ENCODE measurements around the gene HCAR2. TPM values are rescaled to one million over a fixed set of nuclear protein-coding genes. Genes with fewer than 3 reads are reported as not detected.
"Not testable (repeated sequence)": the region's sequence is repeated elsewhere in the genome, so short reads cannot be mapped to it uniquely, and the experiment has no call there.

The HCAR2 gene
- total and polyA plus RNA-seq, 2 of the 13 experiments (the other 11 are each of a cell fraction or from before 2014, with no cell fraction given): 0.09 to 5.6 TPM

DNA sequence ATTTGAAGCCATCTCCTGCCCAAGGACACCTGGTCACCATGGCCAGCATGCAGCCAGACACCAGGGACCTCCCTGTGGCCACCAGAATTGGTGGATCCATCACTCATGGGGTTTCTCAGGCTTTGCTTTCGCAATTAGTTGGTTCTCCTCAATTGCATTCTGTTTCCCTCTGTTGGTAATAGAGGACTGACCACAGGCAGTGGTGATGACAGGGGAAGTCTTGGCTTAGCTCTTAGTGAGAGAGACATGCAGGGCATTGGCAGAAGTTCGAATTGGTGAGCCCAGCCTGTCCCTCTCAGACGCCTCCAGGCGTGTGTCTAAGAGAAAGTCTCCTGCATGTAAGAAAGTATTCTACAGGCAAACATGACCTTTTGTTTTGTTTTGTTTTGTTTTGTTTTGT, 21.3 kb downstream of the HCAR2 start (continued):
- TF ChIP-seq CEBPG (CRISPR knock-in tag; IDR thresholded peaks at IDR 0.05) (peak; percentile 54), ZNF644 (CRISPR knock-in tag; IDR thresholded peaks at IDR 0.05; ENCODE audit: low read depth) (peak; percentile 23; the same call in 1 of the 2 replicates), WIZ (CRISPR knock-in tag; IDR thresholded peaks at IDR 0.05) (no peak)

- H3K36me3 ChIP-seq (replicated peaks in 1 of 2; ENCODE audit: control insufficient read depth in 1 of 2, insufficient read depth in 2 of 2, low read length in 2 of 2); H3K27me3 ChIP-seq (ENCODE audit: control insufficient read depth in 1 of 2, insufficient read depth in 2 of 2, low read length in 2 of 2); FAIRE-seq; intact Hi-C loops (cut with micrococcal nuclease; ENCODE audit: unreplicated experiment); in situ Hi-C loops (cut with HindIII; ENCODE audit: extremely low pct_ligation_motif_present, low pct_unique_long_range_greater_than_20kb); H3K9me3 ChIP-seq (ENCODE audit: low read length); POLR2A ChIA-PET; H3K27ac ChIP-seq (ENCODE audit: extremely low read length, insufficient read depth, low read length); DNase-seq (ENCODE audit: low spot score); H2AFZ ChIP-seq (ENCODE audit: low read length); ATAC-seq; H4K20me1 ChIP-seq (ENCODE audit: insufficient read depth, low read length); CTCF ChIA-PET (ENCODE audit: low intra/inter-chr PET ratio, low total read pairs); H3K79me2 ChIP-seq (ENCODE audit: insufficient read depth, low read length); BruUV-seq (replicated peaks); H3K9ac ChIP-seq (ENCODE audit: insufficient read depth, low read depth, low read length): not testable (repeated sequence)
- Histone ChIP-seq H3K4me2 (ENCODE audit: low read depth, low read length) (peak overlapping the region; percentile 55), H3K4me3 (replicated peaks in 1 of 3; ENCODE audit: insufficient read depth in 1 of 3, low read depth in 2 of 3, low read length in 3 of 3) (0 out of 6 replicates have a peak overlapping the region, but pooled peaks of 1 of the 3 experiments have one; percentile 25), H3K4me1 (ENCODE audit: insufficient read depth, low read length) (peaks cover 62% of the 10 kb centered on the region)
- TF ChIP-seq, protein P1, sequence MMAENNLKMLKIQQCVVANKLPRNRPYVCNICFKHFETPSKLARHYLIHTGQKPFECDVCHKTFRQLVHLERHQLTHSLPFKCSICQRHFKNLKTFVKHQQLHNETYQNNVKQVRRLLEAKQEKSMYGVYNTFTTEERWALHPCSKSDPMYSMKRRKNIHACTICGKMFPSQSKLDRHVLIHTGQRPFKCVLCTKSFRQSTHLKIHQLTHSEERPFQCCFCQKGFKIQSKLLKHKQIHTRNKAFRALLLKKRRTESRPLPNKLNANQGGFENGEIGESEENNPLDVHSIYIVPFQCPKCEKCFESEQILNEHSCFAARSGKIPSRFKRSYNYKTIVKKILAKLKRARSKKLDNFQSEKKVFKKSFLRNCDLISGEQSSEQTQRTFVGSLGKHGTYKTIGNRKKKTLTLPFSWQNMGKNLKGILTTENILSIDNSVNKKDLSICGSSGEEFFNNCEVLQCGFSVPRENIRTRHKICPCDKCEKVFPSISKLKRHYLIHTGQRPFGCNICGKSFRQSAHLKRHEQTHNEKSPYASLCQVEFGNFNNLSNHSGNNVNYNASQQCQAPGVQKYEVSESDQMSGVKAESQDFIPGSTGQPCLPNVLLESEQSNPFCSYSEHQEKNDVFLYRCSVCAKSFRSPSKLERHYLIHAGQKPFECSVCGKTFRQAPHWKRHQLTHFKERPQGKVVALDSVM (CRISPR knock-in tag; IDR thresholded peaks at IDR 0.05): peak; percentile 95
- TF ChIP-seq ZNF510 (CRISPR knock-in tag; IDR thresholded peaks at IDR 0.05; ENCODE audit: low read depth): 0 out of 2 replicates have a peak, but pooled peaks have one; percentile 28
- TF ChIP-seq, protein P2, sequence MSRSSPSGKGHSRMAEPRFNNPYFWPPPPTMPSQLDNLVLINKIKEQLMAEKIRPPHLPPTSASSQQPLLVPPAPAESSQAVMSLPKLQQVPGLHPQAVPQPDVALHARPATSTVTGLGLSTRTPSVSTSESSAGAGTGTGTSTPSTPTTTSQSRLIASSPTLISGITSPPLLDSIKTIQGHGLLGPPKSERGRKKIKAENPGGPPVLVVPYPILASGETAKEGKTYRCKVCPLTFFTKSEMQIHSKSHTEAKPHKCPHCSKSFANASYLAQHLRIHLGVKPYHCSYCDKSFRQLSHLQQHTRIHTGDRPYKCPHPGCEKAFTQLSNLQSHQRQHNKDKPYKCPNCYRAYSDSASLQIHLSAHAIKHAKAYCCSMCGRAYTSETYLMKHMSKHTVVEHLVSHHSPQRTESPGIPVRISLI (CRISPR knock-in tag; IDR thresholded peaks at IDR 0.05; ENCODE audit: borderline replicate concordance): peak; percentile 72; the same call in 1 of the 2 replicates
- TF ChIP-seq ZNF121 (CRISPR knock-in tag; IDR thresholded peaks at IDR 0.05): peak; percentile 84
- WGBS (ENCODE audit: low lambda C conversion rate): 59% methylated on average over 6 of the region's 6 CpGs
Observed at GRCh38 chr12:122680989-122681388, 22.2 kb downstream of the HCAR2 start.

DNA sequence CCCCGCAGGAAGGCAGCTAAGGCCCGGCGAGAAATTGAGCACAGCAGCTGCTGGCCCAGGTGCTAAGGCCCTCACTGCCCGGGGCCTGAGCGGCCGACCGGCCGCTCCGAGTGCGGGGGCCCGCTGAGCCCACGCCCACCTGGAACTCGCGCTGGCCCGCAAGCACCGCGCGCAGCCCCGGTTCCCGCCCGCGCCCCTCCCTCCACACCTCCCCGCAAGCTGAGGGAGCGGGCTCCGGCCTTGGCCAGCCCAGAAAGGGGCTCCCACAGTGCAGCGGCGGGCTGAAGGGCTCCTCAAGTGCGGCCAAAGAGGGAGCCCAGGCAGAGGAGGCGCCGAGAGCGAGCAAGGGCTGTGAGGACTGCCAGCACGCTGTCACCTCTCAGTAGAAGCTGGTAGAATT, 26.4 kb downstream of the HCAR2 start:
- CTCF ChIA-PET (ENCODE audit: low intra/inter-chr PET ratio, low total read pairs); H3K27me3 ChIP-seq (ENCODE audit: control insufficient read depth in 1 of 2, insufficient read depth in 2 of 2, low read length in 2 of 2); H3K79me2 ChIP-seq (ENCODE audit: insufficient read depth, low read length); BruUV-seq (replicated peaks); FAIRE-seq; H3K27ac ChIP-seq (ENCODE audit: extremely low read length, insufficient read depth, low read length); H3K36me3 ChIP-seq (replicated peaks in 1 of 2; ENCODE audit: control insufficient read depth in 1 of 2, insufficient read depth in 2 of 2, low read length in 2 of 2); H3K4me2 ChIP-seq (ENCODE audit: low read depth, low read length); H3K9ac ChIP-seq (ENCODE audit: insufficient read depth, low read depth, low read length); H3K4me3 ChIP-seq (replicated peaks in 1 of 3; ENCODE audit: insufficient read depth in 1 of 3, low read depth in 2 of 3, low read length in 3 of 3); ATAC-seq; H4K20me1 ChIP-seq (ENCODE audit: insufficient read depth, low read length); H3K9me3 ChIP-seq (ENCODE audit: low read length); in situ Hi-C loops (cut with HindIII; ENCODE audit: extremely low pct_ligation_motif_present, low pct_unique_long_range_greater_than_20kb); POLR2A ChIA-PET; DNase-seq (ENCODE audit: low spot score); H2AFZ ChIP-seq (ENCODE audit: low read length): not testable (repeated sequence)
- peaks cover 44% of the 10 kb centered on the region for H3K4me1 ChIP-seq (ENCODE audit: insufficient read depth, low read length)
- intact Hi-C loops (cut with micrococcal nuclease; ENCODE audit: unreplicated experiment): loop anchor here (10.0 kb wide), 1 partner anchor 48 kb away; no protein-coding TSS in a partner anchor
- 98% methylated on average over 22 of the region's 32 CpGs for WGBS (ENCODE audit: low lambda C conversion rate)
